ENCODE results near the gene ZNF177.

GRCh38 chr19:9321338-9321737, 41.5 kb upstream of the ZNF177 start:
- TF ChIP-seq, protein P1, sequence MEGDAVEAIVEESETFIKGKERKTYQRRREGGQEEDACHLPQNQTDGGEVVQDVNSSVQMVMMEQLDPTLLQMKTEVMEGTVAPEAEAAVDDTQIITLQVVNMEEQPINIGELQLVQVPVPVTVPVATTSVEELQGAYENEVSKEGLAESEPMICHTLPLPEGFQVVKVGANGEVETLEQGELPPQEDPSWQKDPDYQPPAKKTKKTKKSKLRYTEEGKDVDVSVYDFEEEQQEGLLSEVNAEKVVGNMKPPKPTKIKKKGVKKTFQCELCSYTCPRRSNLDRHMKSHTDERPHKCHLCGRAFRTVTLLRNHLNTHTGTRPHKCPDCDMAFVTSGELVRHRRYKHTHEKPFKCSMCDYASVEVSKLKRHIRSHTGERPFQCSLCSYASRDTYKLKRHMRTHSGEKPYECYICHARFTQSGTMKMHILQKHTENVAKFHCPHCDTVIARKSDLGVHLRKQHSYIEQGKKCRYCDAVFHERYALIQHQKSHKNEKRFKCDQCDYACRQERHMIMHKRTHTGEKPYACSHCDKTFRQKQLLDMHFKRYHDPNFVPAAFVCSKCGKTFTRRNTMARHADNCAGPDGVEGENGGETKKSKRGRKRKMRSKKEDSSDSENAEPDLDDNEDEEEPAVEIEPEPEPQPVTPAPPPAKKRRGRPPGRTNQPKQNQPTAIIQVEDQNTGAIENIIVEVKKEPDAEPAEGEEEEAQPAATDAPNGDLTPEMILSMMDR (conservative IDR thresholded peaks at IDR 0.05; ENCODE audit: low read length): no peak
- TF ChIP-seq EZH2phosphoT487 (IDR thresholded peaks at IDR 0.05; ENCODE audit: borderline replicate concordance): no peak
